GM10266 (cell line): ENCODE measurements around the gene RYR2.
A peak's percentile ranks its signal among the peaks of the same experiment; 100 is the strongest.

Experiments
- DNase-seq: peaks from one replicate; pipeline ENCODE4 v3.0.0; 2012; ENCODE audit errors: extremely low spot score
- TF ChIP-seq, protein P1 (sequence below): IDR thresholded peaks from 2 replicates; pipeline ENCODE4 v1.5.1; 2012; ENCODE audit warnings: mild to moderate bottlenecking, low read depth; ENCODE audit not compliant: control insufficient read depth, insufficient read depth; ENCODE audit errors: missing control alignments

The RYR2 gene

DNA sequence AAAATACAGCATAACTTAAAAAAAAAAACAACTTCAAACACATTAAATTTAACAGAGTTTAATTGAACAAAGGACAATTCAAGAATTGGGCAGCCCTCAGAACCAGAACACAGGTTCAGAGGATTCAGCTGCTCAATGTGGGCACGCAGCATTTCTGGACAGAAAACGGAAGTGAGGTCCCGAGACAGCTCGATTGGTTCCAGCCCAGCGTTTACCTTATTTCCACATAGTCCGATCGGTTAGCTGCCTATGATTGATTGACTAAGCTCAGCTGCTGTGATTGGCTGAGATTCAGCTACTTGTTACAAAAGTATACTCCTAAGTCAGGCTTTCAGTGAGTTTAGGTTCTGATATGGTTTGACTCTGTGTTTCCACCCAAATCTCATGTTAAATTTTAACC is 815.5 kb downstream of the RYR2 start:
- TF ChIP-seq, protein P1, sequence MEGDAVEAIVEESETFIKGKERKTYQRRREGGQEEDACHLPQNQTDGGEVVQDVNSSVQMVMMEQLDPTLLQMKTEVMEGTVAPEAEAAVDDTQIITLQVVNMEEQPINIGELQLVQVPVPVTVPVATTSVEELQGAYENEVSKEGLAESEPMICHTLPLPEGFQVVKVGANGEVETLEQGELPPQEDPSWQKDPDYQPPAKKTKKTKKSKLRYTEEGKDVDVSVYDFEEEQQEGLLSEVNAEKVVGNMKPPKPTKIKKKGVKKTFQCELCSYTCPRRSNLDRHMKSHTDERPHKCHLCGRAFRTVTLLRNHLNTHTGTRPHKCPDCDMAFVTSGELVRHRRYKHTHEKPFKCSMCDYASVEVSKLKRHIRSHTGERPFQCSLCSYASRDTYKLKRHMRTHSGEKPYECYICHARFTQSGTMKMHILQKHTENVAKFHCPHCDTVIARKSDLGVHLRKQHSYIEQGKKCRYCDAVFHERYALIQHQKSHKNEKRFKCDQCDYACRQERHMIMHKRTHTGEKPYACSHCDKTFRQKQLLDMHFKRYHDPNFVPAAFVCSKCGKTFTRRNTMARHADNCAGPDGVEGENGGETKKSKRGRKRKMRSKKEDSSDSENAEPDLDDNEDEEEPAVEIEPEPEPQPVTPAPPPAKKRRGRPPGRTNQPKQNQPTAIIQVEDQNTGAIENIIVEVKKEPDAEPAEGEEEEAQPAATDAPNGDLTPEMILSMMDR = no peak
- DNase-seq = no peak

DNA sequence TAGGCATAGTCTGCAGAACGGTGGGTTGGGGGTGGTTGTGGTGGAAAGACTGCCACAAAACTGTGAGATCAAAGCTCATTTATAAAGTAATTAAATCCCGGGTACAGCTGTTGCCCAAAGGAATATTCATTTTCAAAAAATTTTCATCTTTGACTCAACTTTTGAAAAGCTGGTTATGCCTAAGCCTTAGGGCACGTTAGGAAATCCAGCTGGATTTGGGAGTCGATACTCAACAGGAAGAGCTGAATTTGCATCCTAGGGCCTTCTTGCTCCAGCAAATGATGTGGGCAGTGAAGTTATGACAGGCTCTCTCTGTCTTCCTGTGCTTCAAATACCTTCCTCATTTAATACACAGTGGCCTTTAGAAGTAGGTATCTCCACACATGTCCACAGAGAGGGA is 817.0 kb downstream of the RYR2 start:
- DNase-seq = no peak
- TF ChIP-seq, protein P1 = no peak

DNA sequence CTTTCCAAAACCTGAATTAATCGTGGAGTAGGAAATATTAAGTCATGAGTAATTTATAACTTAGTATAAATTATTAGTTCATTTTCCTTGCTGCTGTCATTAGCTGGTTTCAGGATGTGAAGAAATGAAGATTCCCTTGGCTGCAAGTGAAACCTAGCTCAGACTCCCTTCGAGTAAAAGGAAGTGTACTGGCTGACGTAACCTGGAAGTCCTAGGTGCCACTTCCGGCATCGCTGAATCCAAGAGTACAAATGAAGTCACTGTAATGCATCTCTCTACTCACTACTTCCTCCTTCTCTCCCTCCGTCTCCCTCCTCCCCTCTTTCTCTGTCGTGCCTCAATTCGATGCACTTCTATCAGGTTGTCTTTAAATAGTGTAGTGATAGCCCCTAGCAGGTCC is 820.0 kb downstream of the RYR2 start:
- TF ChIP-seq, protein P1 = no peak
- DNase-seq = no peak

DNA sequence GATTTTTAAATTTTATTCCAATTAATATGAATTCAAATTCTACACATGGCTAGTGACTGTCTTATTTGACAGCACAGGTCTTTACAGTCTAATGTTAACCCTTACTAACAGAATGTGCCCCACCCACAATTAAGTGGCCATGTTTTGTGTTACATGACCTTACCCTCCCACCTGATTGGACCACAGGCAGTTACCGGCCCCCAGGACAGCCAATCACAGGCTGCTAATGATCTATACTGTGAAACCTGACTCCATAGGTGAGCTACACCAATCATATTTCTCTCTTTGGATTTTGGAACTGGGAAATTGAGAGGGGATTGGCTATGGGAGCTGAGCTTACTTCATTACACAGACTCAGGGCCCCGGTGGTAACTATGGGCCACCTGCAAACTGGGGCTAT is 821.2 kb downstream of the RYR2 start:
- DNase-seq = no peak
- TF ChIP-seq, protein P1 = no peak

DNA sequence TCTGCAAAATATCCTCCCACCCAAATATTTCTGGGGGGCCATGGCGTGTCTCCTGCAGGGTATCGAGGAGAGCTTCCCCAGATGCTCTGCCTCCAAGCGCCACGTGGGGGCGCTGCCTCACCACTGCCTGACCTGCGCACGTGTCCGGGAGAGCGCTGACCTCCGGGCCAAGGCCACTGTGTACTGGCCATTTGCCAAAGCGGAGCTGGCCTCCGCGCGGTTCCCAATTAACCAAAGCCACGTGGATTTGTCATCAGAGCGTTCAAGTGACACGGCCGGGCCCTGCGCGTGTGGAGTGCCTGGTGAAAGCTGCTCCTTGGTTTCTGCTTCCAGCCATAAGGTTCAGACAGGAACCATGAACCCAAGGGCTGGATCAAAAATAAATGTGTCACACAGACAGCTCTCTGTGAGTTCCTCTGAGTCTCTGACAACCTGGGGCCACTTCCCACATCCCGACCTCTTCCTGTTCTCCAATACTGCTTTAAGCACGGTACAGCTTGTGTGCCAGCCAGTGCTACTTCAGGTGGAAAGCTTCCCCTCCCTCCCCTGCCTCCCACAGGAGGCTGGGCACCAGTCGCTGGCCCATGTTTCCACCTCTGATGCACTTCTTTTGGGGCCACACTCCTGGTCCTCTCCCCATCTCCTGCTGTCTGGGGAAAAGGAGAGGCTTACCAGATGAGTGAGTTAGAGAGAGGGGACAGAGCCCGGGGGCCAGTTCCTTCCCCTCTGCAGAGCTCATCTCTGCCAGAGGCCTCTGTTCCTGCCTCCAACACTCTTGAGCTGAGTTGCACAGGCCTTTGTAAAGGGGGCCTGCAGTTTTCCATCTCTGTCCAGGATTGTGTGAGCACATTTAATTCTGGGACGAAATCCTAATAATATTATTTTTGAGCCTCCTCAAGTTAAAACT is 822.6 kb downstream of the RYR2 start:
- TF ChIP-seq, protein P1 = peak; percentile 85
- peak; percentile 32 for DNase-seq

DNA sequence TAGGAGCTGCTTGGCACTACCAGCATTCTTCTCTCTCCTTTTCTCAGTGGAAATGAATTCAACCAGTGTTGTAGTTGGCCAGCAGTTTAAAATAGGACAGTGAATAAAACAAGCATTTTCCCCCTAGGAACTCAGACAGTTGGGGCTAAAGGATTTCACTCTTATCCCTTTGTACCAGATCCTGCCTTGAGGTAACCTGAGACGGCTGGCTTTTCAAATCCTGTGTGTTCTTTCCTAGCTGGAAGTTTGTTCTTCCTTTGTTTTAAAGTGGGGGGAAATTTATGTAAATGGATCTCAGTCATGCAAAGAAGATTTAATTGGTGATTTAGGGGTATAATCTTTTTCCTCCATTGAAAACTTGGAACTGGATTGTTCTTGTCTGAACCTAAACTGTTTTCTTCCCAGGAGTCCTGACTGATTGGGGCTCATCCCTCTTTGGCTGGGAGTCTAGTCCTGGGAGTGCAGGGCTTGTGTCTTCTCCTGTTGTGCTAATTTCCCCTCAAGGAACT is 825.5 kb downstream of the RYR2 start:
- DNase-seq = no peak
- TF ChIP-seq, protein P1 = no peak
